Activated CD8-positive, alpha-beta memory T cell treated with anti-CD3 and anti-CD28 coated beads, Interleukin-2, amount 50 U/mL, for 24 hours (primary cell): ENCODE results near the gene CAMTA2.

Experiments
- DNase-seq: peaks from one replicate; pipeline ENCODE4 v3.0.0-alpha.2; 2020; ENCODE audit errors: extremely low read depth

CAMTA2 gene

GRCh38 chr17:4999430-5000093, 12.1 kb upstream of the CAMTA2 start:
- no peak for DNase-seq

- DNase-seq, result no peak
Measured at GRCh38 chr17:4998732-4999429, 11.4 kb upstream of the CAMTA2 start.

DNA sequence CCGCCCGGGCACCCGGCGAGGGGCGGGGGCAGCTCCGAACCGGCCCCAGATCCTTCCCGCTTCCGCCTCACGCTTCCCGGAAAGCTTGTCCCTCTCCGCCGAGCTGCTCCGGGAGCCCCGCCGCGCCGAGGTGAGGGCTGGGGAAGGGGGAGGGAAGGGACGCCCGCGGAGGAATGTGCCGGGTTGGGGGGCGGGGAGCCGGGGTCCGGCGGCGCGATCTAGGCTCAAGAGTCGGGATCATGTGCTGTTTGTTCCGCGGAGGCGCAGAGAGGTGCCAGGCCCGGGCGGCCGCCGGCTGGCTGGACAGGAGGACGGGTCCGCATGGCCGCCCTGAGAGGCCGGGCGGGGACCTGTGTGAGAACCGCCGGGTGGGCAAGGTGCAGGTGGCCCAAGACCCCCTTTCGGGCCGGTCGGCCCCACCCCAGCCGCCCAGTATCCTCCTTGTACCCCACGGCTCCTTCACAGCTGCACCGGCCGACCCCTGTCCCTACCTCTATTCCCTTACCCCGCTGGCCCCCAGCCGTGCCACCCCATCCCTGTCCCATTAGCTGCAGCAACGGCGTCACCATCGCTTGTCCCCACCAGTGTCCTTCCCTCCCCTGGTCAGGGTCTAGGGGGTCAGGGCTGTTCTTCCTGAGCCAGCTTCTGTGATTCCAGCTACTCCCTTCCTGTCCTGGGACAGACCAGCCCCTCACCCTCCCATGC, 10.7 kb upstream of the CAMTA2 start:
- no peak for DNase-seq

DNA sequence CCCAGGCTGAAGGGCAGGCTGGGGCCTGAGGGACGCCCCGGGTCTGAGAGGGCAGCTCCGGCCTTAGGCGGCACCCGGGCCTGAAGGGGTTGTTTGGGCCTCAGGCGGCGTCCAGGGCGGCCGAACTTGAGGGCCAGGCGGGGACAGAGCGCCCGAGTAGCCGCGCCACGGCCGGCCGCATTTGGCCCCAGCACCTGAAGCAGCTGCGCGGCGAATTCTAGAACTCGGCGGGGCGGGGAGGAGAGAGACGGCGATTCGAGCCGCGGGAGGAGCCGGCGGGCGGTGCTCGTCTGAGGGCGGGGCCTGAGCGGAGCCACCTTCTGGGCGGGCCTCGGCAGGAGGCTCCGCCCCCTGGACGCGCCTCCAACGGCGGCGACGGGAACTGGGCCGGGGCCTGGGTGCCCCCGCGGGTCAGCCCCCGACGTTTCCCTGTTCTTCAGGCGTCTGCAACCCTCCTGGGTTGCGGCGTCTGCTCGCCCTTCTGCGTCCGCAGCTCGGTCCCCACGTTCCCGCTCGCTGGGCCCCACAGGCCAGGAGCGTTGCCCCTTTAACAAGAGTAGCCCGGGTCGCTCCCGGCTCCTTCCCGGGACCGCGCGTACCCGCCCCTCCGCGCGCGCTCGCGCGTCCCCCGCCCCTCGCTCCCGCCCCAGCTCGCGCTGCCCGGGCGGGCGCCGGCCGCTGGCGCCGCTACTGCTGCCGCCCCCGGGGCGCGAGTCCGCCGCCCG, 10.0 kb upstream of the CAMTA2 start, which contains the start of the genes INCA1 and KIF1C:
Gene INCA1 (minus strand): TSS at position 221 of the 725 bp plus-strand sequence. CDS start 3,085 bp downstream, outside the sequence.
Gene KIF1C (plus strand): TSS at position 649 of the 725 bp plus-strand sequence. CDS start 2,297 bp downstream, outside the sequence.
- DNase-seq, result peak; percentile 63

DNA sequence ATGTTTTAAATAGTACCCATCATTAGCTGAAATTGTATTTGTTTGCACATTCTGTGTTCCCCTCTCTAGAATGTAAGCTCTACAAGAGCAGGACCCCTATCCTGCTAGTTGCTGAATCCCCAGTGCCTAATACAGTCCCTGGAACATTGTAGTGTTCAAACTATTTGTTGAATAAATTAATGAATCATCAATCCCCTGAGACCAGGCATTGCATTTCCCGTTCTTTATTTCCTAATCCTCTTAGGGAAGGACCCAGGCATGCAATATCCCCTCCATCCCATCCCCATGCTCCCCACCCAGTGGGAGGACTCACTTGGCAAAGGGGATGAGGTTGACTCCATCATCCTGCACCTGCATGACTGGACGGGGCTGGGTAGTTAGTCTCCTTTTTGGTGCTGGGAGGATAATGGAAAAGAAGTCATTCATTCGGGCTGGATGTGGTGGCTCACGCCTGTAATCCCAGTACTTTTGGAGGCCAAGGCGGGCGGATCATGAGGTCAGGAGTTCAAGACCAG, 6.7 kb upstream of the CAMTA2 start:
- no peak for DNase-seq

DNA sequence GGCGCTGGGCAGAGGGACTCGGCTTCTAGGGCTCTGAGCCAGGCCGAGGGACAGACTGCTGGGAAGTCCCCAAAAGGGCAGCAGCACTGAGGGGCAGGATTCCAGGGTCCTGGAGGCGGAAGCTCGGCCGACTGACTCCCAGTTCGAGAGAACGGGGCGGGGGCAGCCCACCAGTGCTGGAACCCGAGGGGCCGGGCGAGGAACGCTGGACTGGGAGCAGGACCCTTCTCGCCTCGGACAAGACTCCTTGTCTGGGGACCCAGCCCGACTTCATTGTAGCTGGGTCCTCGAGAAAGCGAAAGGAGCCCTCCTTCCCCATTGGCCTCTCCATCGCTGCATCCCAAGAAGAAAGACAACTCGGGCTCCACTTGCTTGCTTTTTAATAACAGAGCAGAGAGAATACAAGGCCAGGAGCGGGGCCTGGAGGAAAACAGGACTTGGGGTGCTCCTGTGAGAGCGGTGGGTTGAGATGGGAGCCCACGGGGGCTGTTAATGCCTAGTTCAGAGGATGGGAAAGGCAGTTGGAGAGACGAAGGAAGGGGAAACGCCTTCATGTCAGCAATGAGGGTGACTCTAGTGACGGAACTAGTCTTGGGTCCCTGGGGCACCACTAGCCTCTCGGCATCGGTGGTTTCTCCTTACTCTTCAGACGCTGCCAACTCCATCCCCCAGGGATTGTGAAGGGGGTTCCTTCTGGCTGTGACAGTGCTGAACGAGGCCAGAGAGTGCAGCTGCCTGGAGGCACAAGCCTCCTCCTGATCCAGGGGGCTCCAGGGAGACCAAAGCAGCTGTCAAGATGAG, 492 bp upstream of the CAMTA2 start:
- no peak for DNase-seq

- DNase-seq, result no peak
Measured at GRCh38 chr17:4986403-4986802, 1.1 kb downstream of the CAMTA2 start.

DNA sequence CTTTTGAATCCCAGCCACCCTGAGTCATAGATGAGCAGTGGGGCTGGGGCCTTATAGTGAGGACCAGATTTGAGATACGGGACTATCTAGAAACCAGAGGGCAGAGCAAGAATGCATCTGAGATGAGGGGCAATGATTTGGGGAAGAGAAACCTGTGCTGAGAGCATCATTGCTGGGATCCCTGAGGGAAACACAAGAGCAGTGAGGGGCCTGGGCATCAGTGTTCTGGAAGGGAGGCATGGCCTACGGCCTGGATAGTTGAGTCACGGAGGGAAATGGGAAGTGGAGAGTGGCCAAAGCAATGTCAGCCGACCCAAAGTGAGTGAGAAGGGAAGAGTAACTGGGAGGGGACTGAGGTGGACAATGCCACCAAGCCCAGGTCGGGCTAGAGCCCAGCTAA, 5.2 kb downstream of the CAMTA2 start:
- DNase-seq, result no peak

DNA sequence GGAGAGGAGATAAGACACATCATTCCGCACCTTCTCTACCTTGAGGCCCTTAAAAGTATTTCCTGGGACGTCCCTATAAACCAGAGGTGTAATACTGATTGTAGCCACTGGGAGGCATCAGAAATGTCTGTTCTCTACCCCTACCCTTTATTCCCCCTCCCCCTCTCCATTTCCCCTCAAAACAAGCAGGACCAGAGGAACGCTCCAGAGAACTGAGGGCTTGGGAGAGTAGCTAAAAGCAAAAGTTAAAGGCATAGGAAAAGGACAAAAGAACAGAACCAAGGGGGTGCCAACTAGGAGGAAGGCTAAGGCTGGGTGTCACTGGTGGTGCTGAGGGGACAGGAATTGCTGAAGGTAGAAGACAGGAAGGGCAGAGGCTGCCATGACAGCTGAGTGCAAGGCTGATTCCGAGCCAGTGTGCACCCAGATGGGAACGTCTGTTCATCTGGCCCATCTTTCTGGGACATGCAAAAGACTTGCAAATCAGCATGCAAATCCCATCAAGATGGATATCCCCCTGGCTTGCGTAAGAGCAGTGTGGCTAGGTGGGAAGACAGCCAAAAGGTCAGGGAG, 6.7 kb downstream of the CAMTA2 start:
- DNase-seq, result no peak

DNA sequence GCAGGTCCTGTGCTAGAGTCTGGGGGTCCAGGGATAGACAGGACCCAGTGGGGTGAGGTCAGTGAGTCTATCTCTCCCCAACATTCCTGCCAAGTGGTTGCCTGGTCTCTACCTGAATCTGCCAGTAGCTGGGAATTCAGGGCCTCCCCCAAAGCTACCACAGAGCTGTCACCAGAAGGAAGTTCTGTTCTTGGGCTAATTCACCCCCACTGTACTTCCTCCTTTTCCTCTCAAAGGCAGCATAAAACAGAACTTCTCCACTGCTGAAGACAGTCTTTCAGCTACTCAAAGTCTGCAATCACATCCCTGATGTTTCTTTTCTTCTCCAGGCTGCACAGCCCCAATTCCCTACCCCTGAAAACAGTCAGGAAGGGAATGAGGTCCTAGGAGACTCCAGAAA, 8.7 kb downstream of the CAMTA2 start:
- DNase-seq, result no peak

- no peak for DNase-seq
Measured at GRCh38 chr17:4974115-4974670, 13.3 kb downstream of the CAMTA2 start.

DNA sequence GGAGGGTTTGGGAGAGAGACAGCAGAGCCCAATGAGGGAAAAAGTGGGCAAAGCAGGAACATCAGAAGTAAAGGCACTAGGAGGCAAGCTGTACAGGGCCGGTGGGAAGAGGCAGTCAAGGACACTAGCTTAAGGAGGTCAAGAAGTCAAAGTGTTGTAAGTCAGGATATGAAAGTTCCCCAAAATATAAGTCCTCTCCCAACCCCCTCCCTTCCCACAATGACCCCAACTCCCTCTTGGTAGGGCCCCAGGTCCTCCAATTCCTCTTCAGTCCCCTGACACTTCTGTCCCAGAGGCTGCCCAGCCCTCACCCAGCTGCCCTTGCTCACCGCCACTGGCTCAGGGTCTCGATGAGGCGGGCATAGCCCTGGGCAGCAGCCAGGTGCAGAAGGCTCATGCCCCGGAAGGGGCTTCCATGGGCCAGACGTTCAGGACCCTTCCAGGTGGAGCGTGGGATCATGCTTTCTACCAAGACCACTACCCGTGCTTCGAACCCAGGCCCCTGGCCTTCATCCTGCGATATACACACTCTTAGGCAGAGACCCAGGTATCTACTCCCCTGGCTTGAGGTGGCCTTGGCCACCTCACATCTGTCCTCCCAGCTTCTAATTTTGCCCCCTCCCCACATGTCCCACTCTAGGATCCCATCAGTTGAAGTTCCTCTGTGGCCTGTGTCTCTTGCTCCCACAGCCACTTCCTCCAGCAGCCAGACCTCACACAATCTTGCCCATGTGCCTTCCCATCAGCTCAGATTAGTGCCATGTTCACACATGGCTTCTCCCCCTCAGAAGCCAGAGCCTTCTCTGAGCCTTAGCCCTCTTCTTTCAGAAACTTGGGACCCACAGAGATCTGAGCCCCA, 14.0 kb downstream of the CAMTA2 start:
- no peak for DNase-seq

DNA sequence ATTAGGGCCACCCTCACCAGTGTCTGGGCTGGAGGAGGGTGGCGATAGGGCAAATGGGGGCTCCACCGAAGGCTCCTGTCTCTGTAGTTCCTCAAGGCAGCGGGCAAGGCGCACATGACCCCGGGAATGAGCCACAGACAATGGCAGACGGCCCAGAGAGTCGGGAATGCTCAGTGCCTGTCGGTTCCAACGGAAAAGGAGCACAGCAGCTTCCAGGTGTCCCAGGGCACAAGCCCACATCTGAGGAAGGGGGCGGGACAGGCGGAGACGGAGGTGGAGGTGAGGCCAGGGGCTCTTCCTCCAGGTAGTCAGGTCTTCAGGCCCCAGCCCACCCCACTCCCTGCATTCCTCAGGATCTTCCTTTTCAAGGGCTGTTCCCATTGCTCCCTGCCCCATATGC, 14.7 kb downstream of the CAMTA2 start:
- no peak for DNase-seq

- no peak for DNase-seq
Measured at GRCh38 chr17:4972322-4972721, 15.2 kb downstream of the CAMTA2 start.

- no peak for DNase-seq
Measured at GRCh38 chr17:4971826-4972225, 15.6 kb downstream of the CAMTA2 start.

DNA sequence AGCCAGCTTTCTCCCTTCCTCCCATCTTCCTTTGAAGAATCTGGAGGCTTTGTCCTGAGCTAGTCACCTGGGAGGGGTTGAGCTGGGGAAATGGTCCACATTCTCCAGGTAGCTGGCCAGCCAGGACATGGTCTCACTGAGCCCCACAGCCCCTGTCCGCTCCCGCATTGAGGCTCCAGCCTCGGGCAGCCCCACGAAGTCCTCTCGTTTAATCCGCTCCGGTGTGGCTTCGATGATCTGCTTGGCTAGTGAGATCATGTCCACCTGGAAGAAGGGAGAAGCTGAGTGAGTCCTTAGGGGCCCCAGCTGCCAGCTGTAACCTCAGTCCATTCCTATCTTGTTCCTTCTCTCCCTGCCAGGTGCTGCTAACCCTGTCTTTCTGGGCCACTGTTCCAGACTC, 17.2 kb downstream of the CAMTA2 start:
- no peak for DNase-seq

DNA sequence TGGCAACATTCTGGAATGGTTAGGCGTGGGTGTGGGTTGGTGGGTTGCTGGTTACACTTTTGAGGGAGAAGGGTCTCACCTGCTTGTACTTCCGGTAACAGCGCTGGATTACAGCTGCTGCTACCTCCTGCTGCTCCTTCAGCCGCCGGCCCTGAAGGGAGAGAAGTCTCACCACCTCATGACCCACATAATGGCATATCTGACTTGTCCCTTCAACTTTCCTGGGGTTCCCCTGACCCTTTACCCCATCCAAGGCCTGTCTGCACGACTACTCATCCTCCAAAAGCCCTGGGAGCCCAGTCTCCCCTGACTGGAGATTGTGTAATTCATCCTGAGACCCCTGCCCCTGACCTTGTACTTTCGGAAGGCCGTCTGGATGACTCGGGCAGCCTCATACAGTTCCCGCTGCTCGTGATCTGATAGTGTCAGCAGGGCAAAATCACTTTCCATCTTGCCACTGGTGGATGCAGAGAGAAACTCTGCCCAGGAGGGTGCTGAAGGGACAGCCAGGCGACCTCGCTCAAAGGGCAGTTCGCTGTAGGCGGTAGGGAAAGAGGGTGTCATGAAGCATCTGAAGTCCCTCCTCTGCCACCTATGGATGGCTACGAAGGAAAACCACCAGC, 17.8 kb downstream of the CAMTA2 start:
- no peak for DNase-seq

- DNase-seq, result no peak
Measured at GRCh38 chr17:4969047-4969550, 18.4 kb downstream of the CAMTA2 start.
